ENCODE measurements around the gene PTPRK. TPM values are rescaled to one million over a fixed set of nuclear protein-coding genes. Genes with fewer than 3 reads are reported as not detected.

The PTPRK gene
- total RNA-seq, 2 donors from 2014 or later = 60.6 to 121 TPM

DNA sequence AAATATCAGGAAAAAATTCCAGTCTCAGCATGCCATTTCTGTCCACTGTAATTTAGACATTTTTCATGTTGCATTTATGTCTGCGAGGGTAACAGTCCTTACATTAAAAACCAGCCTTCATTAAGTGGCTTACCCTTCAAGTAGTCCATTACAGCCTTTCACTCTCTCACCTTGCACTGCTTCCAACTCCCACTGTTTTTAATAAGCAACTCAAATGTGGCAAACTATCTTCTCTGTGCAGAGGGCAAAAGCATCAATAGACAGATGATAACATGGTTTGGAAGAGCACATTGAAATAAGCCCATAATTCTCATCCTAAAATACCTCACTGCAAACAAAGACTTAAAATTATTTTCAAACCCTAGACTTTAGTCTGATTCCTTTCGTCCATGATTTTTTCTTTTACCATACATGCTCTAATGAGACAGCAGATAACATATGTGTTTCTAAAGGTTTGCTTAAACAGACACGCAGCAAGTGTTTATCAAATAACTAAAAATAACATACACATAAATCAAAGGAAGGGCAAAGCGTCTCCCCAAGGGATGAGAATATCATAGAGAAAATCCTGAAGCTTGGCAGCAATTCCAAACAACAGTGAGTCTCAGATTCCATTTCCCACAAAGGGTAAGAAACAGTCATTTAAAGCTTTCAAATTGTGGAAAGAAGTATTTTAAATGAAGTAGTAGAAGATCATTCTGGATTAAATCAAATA is 130.4 kb downstream of the PTPRK start:
- TF ChIP-seq POLR2A (IDR thresholded peaks at IDR 0.05) = no peak
- no peak for ATAC-seq
- Histone ChIP-seq H3K9me3 (no peaks in the 10 kb centered on the region), H3K4me3 (no peak overlapping the region), H3K36me3 (replicated peaks in 1 of 2; ENCODE audit: insufficient read depth in 1 of 2, low read depth in 2 of 2) (no peaks in the 10 kb centered on the region), H3K4me1 (no peaks in the 10 kb centered on the region), H3K27me3 (no peaks in the 10 kb centered on the region), H3K27ac (no peak overlapping the region)
- intact Hi-C loops (cut with DNase I) = no loop called here
- 75 to 81% methylated on average over 4 of the region's 4 CpGs for WGBS, 2 donors
- DNase-seq = no peak

DNA sequence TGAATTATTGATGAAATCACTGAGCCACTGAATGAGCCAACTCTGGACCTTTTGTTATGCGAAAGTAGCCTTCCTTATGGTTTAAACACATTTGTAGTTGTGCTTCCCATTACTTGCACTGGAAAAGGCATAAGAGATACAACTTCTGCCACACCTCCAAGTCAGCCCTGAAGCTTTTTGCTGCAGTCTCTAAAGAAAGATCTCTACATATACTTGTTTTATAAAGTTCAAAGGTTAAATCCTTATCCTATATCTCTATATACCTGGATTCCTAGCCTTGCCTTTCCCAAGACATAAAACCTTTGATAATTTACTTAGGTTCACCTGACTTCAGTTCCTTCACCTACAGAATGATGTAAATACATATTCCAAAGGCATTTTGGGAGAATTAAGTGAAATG is 132.0 kb downstream of the PTPRK start:
- H3K27ac ChIP-seq = no peak overlapping the region
- H3K36me3 ChIP-seq (replicated peaks in 1 of 2; ENCODE audit: insufficient read depth in 1 of 2, low read depth in 2 of 2) = no peaks in the 10 kb centered on the region
- no peak for TF ChIP-seq POLR2A (IDR thresholded peaks at IDR 0.05)
- TF ChIP-seq, protein P1, sequence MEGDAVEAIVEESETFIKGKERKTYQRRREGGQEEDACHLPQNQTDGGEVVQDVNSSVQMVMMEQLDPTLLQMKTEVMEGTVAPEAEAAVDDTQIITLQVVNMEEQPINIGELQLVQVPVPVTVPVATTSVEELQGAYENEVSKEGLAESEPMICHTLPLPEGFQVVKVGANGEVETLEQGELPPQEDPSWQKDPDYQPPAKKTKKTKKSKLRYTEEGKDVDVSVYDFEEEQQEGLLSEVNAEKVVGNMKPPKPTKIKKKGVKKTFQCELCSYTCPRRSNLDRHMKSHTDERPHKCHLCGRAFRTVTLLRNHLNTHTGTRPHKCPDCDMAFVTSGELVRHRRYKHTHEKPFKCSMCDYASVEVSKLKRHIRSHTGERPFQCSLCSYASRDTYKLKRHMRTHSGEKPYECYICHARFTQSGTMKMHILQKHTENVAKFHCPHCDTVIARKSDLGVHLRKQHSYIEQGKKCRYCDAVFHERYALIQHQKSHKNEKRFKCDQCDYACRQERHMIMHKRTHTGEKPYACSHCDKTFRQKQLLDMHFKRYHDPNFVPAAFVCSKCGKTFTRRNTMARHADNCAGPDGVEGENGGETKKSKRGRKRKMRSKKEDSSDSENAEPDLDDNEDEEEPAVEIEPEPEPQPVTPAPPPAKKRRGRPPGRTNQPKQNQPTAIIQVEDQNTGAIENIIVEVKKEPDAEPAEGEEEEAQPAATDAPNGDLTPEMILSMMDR (IDR thresholded peaks at IDR 0.05) = no peak
- ATAC-seq = no peak
- no peaks in the 10 kb centered on the region for H3K9me3 ChIP-seq
- H3K4me1 ChIP-seq = no peaks in the 10 kb centered on the region
- intact Hi-C loops (cut with DNase I) = no loop called here
- 0 to 3% methylated on average over 1 of the region's 1 CpG for WGBS, 2 donors
- H3K27me3 ChIP-seq = no peaks in the 10 kb centered on the region
- DNase-seq = no peak
- H3K4me3 ChIP-seq = no peak overlapping the region

DNA sequence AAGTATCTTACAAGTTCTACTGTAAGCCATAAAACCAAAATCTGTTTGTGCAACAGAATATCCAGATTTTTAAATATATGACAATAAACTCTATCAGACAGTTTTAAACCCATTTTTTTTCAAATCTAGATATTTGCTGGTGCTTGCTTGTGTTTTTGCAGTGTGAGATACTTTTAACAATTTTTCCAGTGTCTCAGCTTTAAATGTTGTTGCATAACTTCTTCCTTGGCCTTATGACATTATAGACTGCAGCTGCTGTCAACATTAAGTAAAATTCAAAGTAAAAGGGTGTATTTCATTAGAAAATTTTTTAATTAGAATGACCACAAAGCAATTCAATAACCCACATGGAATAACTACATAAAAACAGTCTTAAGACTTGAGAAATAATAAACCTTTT is 139.5 kb downstream of the PTPRK start:
- ATAC-seq = no peak
- DNase-seq = no peak
- no peak overlapping the region for H3K27ac ChIP-seq
- intact Hi-C loops (cut with DNase I) = no loop called here
- no peak overlapping the region for H3K4me3 ChIP-seq
- no peaks in the 10 kb centered on the region for H3K36me3 ChIP-seq (replicated peaks in 1 of 2; ENCODE audit: insufficient read depth in 1 of 2, low read depth in 2 of 2)
- H3K4me1 ChIP-seq = peaks cover 39% of the 10 kb centered on the region
- H3K9me3 ChIP-seq = peaks cover 0 to 7% (median 0%) of the 10 kb centered on the region in 3 donors
- TF ChIP-seq, protein P1 (IDR thresholded peaks at IDR 0.05) = no peak
- no peak for TF ChIP-seq POLR2A (IDR thresholded peaks at IDR 0.05)
- H3K27me3 ChIP-seq = no peaks in the 10 kb centered on the region

DNA sequence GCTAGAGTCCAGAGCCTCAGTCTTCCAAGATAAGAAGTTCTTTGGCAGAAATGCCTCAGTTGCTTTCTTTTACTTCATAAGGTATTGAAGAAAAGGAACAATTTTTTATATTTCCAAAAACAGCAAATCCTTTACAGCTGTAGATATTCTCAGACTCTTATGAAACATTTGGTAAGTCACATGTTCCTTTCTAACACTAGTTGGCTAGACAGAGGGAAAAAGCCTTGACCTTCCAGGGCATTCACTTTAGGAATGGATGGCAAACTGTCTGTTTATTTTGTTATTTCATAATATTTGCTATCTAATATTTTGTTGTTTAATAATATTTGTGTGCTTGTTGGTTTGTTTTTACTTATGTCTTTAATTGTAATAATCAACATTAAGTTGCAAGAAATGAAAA is 140.8 kb downstream of the PTPRK start:
- no peaks in the 10 kb centered on the region for H3K27me3 ChIP-seq
- ATAC-seq (peak; percentile 84), DNase-seq (no peak)
- H3K4me3 ChIP-seq = no peak overlapping the region
- peaks cover 39% of the 10 kb centered on the region for H3K4me1 ChIP-seq
- H3K27ac ChIP-seq = peak overlapping the region in 2 of 4 donors; percentile 42 to 60
- H3K9me3 ChIP-seq = peaks cover 0 to 7% (median 0%) of the 10 kb centered on the region in 3 donors
- H3K36me3 ChIP-seq (replicated peaks in 1 of 2; ENCODE audit: insufficient read depth in 1 of 2, low read depth in 2 of 2) = no peaks in the 10 kb centered on the region
- intact Hi-C loops (cut with DNase I) = no loop called here
- TF ChIP-seq, protein P1 (IDR thresholded peaks at IDR 0.05) = no peak
- TF ChIP-seq POLR2A (IDR thresholded peaks at IDR 0.05) = no peak

DNA sequence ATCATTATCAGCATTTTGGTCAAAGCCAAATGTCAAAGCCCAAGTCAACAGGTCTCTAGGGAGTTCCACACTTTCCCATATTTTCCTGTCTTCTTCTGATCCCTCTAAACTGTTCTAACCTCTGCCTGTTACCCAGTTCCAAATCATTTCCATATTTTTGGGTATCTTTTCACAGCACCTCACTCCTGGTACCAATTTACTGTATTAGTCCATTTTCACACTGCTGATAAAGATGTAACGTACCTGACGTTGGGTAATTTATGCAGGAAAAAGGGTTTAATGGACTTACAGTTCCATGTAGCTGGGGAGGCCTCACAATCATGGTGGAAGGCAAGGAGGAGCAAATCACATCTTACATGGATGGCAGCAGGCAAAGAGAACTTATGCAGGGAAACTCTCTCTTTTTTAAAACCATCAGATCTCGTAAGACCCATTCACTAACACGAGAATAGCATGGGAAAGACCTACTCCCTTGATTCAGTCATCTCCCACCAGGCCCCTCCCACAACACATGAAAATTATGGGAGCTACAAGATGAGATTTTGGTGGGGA is 143.4 kb downstream of the PTPRK start:
- no peak overlapping the region for H3K27ac ChIP-seq
- H3K27me3 ChIP-seq = no peaks in the 10 kb centered on the region
- no peaks in the 10 kb centered on the region for H3K36me3 ChIP-seq (replicated peaks in 1 of 2; ENCODE audit: insufficient read depth in 1 of 2, low read depth in 2 of 2)
- H3K4me1 ChIP-seq = peaks cover 40% of the 10 kb centered on the region
- ATAC-seq (no peak), DNase-seq (no peak)
- TF ChIP-seq, protein P1 (IDR thresholded peaks at IDR 0.05) = no peak
- TF ChIP-seq POLR2A (IDR thresholded peaks at IDR 0.05) = no peak
- 91 to 94% methylated on average over 4 of the region's 4 CpGs for WGBS, 2 donors
- H3K9me3 ChIP-seq = peaks cover 0 to 7% (median 0%) of the 10 kb centered on the region in 3 donors
- intact Hi-C loops (cut with DNase I) = no loop called here
- H3K4me3 ChIP-seq = no peak overlapping the region
